ENCODE measurements around the gene UBE2I. TPM values are rescaled to one million over a fixed set of nuclear protein-coding genes. Genes with fewer than 3 reads are reported as not detected.

UBE2I gene
- total RNA-seq, 1 experiment from 2014 or later, result 69.5 TPM

DNA sequence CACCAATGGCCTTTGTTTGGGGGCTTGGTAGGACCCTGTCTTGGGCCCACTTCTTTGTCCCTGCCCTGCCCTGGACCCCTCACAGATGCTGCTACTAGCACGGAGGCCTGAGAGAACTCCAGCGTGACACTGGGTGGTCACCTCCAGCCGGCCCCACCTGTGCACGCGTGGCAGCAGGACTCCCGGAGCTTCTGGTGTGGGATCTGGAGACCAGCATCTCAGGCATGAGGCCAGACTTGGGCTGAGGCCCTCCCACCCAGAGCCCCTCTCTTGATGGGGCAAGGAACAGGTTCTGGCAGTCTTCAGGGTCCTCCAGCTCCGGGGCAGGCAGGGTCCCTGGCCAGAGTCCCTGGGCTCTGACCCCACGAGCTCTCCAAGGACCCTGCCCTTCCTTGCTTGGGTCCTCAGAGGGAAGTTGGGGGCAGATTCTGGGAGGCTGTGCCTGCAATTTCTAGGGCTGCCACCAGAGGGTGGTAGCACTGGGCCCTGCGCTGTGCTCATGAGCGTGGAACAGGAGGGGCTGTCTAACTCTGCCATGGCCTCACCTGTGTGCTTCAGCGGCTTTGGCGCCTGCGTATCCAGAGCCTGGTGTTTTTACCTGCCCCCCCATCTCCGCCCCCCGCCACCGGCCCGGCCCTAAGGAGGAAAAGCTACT, 21.0 kb downstream of the UBE2I start:
- DNase-seq (ENCODE audit: low read depth), result no peak

DNA sequence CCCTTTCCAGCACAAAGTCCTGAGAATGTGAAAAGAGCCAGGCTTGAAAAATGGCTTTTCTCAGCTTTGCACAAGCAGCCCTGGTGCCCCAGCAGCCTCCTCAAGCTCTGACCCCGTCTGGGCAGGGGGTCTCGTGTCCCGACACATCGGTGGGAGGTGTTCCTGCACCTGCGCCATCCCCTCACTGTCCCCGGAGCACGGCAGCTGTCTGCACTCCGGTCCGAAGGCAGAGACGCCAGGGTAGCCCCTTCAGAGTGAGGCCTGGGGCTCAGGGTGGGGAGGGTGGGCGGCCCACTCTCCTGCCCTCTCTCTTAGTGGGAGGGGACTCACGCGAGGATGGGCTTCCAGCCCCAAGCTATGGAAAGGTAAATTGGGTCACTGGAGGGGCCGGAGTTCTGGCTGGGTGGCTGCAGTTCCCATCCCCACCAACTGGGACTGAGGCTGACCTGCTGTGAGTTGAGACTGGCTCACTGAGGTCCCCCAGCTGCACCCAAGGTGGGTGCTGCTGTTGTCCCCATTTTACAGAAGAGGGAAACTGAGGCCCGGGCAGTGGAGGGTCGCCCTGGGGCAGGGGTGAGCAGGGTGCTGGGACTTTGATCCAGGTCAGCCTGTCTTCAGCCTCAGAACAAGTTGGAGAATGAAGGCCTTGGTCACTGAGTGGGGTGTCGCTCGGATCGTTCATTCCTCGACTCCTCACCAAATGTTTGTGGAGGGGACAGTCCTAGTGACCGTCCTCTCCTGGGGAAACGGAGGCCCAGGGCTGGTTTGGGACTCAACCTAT, 21.7 kb downstream of the UBE2I start:
- DNase-seq (ENCODE audit: low read depth), result no peak

DNA sequence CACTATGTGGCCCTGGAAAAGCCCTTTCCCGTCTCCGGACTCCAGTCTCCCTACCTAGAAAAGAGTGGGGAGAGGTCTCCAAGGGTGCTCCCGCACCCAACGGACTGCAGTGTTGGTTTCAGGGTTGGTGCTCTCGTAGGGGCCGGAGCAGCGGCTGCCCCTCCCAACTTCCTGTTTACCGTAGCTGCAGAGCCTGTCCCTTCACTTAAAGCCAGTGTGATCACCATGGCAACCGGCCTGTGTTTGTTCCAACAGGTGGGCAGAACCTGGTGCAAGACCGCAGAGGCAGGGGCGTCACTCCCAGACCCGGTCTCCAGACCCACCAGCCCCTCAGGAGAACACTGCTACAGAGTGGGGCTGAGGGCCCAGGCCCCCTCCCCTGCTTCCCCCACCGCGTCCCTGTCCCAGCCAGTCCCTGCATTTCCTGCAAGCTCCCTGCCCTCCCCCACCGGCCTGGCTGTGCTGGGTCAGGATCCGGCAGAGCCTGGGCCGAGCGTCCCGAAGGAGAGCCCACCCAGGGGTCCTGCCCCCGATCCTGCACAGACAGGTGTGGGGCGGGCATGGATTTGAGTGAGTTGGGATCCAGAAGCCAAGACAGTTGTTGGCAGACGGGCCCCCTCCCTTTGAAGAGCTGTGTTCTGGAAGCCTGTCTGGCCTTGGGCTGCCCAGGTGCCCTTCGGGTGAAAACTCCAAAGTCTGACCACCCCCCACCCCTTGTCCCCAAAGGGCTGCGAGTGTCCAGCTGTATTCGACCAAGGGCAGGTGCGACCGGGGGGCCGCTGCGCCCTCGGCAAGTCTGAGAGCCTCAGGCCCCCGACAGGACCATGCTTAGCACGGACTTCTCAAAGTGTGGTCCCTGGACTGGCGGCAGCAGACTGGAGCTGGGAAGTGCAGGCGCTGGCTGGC, 22.5 kb downstream of the UBE2I start:
- no peak for DNase-seq (ENCODE audit: low read depth)

- no peak for DNase-seq (ENCODE audit: low read depth)
Measured at GRCh38 chr16:1332618-1333148, 23.2 kb downstream of the UBE2I start.

GRCh38 chr16:1333149-1333812, 23.8 kb downstream of the UBE2I start, which contains the start of gene BAIAP3:
Gene BAIAP3 (plus strand): TSS chr16:1333645. CDS start chr16:1338550, 4,905 bp downstream.
- peak; percentile 44 for DNase-seq (ENCODE audit: low read depth)

DNA sequence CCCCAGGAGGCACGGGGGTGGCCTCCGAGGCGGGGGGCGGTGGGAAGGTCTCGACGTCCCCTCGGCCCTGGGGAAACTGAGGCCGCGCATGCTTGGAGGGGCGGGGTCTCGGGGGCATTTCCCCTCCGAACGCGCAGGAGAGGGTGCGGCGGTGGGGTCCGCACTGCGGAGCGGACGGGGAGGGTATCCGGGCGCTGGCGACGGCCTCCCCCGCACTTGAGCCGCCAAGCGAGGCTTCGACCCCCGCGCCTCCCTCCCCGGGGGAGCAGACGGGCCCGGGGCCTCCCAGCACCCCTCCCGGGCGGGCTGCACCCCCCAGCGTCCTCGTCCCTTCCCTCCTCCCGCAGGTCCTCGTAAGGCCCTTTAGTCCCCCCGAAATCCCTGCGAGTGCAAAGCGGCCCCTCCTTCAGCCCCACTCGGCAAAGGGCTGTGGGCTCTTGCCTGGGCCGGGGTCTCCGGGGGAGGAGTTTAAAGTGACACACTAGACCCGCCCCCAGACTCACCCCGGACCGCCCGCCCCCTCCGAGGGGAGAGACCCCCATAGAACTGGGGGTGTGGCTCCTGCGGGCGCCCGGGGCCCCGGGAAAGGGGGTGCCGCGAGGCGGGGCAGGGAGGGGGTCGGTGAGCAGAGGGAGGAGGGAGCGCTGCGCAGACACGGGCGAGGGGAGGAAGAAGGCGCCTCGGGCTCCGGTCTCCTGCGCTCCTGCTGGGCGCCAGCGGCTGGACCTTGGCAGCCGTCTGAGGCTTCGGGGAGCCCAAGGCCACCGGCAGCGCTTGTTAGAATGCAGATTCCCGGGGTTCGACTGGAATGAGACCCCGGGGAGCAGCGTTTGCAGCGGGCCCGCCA, 24.6 kb downstream of the UBE2I start:
- no peak for DNase-seq (ENCODE audit: low read depth)

- no peak for DNase-seq (ENCODE audit: low read depth)
Measured at GRCh38 chr16:1334739-1335138, 25.3 kb downstream of the UBE2I start.

GRCh38 chr16:1335211-1335971, 26.0 kb downstream of the UBE2I start:
- no peak for DNase-seq (ENCODE audit: low read depth)

GRCh38 chr16:1335996-1336395, 26.6 kb downstream of the UBE2I start:
- DNase-seq (ENCODE audit: low read depth), result peak; percentile 17

DNA sequence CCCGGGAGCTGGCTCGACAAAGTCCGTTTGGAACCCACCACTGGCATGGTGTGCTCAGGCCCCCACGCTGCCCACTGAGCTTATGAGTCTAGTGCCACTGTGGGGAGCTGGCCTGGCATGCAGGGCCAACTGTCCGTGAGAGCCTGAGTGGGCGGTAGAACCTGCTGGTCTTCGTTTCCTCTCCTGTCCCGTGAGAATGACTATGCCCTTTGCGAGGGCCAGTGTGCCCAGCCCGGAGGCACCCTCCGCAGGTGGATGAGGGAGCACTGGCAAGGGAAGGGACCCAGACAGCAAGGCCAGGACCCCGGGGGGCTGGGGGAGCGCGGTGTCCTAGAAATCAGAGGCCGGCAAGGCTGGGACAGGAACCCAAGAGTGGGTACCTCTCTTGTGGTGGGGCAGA, 27.2 kb downstream of the UBE2I start:
- DNase-seq (ENCODE audit: low read depth), result no peak

GRCh38 chr16:1337486-1337885, 28.1 kb downstream of the UBE2I start:
- DNase-seq (ENCODE audit: low read depth), result no peak

- DNase-seq (ENCODE audit: low read depth), result peak; percentile 27
Measured at GRCh38 chr16:1338119-1338730, 28.8 kb downstream of the UBE2I start.

GRCh38 chr16:1338855-1339675, 29.6 kb downstream of the UBE2I start:
- no peak for DNase-seq (ENCODE audit: low read depth)

DNA sequence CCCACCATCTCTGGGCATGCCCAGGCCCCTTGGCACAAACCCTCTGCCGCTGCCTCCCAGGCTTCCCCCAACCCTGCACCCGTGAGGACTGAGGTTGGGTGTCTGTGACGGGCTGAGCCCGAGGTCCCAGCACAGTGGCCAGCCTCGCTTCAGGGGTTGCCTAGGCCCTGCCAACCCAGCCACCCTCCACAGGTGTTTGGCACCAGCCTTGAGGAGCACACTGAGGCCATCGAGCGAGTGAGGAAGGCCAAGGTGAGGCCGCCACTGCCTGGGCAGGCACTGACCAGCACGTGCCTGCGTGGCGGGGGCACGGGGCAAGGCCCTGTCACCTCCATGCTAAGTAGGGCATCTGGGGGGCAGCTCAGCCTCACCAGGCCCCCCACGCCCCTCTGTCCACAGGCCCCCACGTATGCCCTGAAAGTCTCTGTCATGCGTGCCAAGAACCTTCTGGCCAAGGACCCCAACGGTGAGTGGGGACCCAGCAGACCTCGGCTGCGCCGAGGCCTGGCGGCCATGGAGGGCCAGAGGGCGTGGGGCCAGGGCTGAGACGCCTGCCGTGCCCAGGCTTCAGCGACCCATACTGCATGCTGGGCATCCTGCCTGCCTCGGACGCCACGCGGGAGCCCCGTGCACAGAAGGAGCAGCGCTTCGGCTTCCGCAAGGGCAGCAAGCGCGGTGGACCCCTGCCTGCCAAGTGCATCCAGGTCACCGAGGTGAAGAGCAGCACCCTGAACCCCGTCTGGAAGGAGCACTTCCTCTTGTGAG, 31.5 kb downstream of the UBE2I start:
- DNase-seq (ENCODE audit: low read depth), result no peak

DNA sequence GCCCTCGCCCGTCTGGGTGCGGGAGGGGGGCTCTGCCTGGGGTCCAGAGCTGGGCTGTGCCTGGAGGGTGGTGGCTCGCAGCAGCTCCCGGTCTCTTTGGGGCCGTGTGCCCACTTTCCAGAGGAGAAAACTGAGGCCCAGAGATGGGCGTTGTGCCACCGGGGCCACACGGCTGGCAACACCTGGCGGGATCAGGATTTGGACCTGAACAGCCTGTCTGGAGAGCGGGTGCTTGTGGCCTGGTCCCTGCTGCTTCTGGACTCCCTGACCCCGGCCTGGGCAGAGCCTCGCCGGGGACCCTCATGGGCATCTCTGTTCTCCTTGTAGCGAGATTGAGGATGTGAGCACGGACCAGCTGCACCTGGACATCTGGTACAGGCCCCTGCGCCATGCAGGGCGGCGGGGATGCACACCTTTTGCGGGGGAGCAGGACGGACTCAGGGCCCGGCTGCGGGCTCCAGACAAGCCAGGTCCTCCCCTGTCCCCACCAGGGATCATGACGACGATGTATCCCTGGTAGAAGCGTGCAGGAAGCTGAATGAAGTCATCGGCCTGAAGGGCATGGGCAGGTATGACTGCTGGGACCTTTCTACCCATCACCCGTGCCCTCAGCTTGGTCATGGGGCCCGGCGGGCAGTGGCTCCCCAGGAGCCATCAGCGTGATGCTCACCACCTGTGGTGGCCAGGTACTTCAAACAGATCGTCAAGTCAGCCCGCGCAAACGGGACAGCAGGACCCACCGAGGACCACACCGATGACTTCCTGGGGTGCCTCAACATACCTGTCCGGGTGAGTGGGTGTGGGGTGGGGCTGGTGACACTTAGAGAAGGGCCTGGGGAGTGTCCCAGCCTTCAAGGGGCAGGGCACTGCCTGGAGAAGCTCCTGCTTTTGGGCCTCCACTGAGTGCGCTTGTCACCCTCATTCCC, 32.3 kb downstream of the UBE2I start:
- DNase-seq (ENCODE audit: low read depth), result no peak

Data from Daoy (cell line).